ENCODE data around the gene AQP12A.
"Not testable (repeated sequence)": the region's sequence is repeated elsewhere in the genome, so short reads cannot be mapped to it uniquely, and the experiment has no call there.

The AQP12A gene, protein sequence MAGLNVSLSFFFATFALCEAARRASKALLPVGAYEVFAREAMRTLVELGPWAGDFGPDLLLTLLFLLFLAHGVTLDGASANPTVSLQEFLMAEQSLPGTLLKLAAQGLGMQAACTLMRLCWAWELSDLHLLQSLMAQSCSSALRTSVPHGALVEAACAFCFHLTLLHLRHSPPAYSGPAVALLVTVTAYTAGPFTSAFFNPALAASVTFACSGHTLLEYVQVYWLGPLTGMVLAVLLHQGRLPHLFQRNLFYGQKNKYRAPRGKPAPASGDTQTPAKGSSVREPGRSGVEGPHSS

DNA sequence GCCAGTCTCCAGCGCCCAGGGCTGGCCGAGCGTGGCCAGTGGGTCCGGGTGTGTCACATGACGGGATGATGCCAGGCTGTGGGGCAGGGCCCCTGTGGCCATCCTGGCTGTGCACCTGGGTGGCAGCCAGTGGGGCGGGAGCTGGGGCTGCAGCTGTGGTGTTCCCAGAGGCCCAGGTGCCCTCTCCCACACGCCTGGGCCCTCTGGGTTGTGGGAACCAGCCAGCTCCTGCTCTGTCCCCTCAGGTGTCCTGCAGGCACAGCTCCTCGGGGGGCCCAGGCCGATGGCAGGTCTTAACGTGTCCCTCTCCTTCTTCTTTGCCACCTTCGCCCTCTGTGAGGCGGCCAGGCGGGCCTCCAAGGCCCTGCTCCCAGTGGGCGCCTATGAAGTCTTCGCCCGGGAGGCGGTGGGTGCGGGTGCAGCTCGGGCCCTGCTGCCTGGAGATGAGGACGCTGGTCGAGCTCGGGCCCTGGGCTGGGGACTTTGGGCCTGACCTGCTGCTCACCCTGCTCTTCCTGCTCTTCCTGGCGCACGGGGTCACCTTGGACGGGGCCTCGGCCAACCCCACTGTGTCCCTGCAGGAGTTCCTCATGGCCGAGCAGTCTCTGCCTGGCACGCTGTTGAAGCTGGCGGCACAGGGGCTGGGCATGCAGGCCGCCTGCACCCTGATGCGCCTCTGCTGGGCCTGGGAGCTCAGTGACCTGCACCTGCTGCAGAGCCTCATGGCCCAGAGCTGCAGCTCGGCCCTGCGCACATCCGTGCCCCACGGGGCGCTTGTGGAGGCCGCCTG lies at the start of gene AQP12A:
TSS of gene AQP12A (plus strand) at position 236 of the 790 bp plus-strand sequence. CDS start at position 284, 48 bp downstream.
- DNase-seq: not testable (repeated sequence)

DNA sequence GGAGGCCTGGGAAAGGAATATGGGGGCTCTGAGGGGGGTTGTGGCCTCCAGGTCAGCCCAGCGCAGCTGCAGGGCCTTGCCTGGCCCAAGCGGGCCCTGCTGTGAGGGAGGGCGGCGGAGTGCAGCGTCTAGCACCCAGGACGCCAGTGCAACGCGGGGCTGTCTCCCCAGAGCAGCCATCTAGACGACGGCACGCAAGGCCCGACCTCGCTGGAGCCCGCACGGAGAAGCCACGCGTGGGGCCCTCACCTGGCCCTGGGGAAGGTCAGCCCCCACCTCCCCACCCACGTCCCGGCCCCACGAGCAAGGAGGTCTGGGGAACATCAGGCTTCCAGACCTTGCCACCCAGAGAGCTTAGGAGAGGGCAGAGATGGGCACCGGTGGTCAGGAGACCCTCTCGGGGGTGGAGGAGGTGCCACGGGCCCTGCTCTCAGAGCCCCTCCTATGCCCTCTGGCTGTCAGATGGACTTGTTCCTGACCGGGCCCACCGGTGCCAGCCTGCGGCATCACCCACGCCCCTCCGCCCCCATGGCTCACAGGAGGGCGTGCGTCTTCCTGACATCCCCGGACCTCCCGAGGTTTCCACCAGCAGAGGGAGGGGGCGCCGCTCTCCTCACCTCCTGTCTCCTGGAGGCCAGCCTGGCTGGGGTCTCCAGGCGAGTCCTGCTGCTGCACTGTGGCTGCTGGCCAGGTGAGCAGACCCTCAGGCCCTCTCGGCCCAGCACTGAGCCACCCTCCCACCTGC lies 49.4 kb upstream of the AQP12A start:
- no peak for DNase-seq

DNA sequence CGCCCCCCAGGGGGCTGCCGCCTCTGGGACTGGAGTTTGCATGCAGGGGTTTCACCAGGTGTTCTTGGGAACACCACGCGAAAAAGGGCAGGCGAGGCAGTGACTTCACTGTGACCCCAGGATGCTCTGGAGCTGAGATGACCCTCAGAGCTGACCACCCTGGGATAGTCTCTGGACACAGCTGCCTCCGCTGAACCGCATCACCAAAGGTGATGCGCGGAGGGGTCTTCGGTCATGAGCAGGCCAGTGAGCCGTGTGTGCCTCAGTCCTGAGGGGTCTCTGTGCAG lies 48.9 kb upstream of the AQP12A start:
- no peak for DNase-seq

DNA sequence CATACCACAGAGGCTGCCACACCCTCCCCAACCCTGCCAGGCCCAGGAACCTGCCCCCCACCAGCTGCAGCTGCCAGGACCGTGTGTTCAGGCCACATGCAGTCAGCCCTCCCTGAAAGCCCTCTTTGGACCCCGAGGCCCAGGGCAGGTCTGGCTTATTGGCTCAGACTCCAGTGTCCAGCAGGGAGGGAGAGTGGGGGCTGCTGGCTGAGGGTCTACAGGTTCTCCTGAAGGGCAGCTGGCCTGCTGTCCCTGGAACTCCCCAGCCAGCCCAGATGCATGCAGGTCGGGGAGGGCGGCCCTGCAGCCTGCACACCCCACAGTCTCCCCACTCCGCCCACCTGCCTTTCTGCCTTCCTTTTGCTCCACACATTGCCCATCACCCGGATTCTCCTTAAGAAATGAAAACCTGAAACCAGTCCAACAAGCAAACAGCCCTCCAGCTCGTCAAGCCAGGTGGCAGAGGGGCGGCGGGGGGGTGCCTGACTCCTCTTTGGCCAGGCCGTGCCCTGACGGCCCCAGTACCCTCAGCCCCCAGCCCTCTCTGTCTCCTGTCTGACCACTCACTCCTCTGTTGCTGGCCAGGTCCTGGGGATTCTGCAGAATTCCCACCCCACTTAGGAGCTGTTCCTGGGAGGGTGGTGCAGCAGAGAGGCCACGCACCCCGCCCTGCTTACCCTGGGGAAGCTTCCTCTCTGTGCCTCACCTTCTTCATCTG lies 48.4 kb upstream of the AQP12A start:
- DNase-seq: no peak

DNA sequence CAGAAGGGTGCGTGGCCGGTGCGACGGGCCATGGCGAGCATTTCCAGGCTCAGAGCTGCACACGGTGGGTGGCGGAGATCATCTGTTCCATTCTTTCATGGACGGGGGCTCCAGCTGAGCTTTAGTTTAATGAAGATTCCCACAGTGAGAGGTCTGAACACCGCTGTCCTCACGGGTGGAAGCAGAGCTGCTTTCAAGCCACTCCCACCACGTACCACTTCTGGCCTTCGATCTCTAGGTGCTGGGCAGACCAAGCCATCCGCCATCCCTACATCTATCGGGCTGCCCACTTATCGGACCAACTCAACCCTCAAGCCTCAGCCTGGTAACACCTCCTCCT lies 47.9 kb upstream of the AQP12A start:
- no peak for DNase-seq

DNA sequence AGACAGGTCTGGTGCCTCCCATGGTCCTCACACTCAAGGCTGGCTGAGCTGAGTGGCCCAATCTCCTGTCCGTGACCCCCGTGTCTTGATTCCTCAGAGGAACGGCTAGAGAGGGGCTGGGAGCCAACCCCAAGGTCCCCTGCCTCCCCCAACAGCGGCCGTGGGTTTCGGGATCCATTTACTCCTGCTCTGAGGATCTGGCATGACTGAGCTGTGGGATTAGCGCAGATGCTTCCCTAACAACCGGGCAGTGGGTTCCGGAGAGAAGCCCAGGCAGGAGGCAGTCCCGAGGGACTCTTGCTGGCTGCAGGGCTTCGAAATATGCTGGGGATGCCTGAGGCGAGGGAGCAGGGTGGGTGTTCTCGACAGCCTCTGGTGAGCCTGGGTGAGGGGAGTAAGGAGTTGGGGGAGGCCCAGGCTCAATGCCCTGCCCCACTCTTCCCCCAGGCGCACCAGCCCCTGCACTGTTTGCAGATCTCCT lies 47.5 kb upstream of the AQP12A start:
- DNase-seq: no peak

DNA sequence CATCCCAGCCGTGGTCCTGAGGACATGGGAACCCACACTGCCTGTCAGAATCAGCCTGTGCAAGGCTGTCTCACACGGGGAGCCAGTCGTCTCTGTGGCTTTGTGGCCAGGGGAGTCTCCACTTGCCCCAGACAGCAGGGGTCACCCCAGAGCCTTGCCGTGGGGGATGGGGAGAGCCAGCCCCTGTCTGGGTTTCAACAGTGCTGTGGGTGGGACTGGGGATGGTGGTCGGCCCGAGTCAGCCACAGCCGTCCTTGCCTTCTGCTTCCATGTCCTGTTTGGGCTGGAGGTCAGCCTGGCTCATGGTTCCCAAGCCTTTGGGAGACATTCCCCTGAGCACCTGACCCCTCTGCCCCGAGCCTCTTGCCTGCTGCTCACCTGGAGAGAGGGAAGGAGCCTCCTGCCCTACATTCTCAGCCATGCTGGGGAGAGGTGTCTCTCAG lies 46.8 kb upstream of the AQP12A start:
- no peak for DNase-seq

DNA sequence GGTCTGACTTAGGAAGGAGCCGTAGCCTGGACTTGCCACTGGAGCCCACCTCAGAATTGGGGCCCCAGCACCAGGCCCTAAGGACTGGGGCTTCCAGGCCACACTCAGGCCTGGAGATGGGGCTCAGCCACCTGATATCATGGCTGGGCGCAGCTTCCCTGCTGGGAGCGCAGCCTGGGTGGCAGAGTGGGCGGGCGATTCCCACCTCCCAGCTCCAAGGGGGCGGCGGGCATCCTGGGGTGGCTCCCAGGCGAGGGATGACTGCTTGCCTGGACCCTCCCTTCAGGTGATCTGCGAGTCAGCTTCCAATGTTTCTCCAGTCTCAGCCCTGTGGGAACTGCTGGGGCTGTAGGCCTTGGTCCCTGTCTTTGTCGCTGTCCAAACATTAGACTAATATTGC lies 46.3 kb upstream of the AQP12A start:
- DNase-seq: no peak

DNA sequence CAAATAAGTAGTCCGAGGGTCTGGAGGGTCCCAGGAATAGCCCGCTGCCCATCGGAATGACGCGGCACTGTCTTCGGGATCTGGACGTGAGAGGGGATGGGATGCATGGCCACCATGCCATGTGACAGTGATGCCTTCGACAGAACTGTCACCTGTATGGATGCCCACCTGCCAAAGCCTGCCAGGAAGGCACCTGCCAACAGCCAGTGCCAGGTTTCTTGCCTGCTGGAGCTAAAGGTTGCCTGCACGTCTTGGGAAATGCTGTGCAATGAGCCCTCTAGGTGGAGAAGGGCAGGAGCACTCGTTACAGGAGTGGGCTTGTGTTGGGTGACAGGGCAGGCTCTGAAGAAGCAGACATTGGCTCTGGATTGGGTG lies 45.9 kb upstream of the AQP12A start:
- no peak for DNase-seq

DNA sequence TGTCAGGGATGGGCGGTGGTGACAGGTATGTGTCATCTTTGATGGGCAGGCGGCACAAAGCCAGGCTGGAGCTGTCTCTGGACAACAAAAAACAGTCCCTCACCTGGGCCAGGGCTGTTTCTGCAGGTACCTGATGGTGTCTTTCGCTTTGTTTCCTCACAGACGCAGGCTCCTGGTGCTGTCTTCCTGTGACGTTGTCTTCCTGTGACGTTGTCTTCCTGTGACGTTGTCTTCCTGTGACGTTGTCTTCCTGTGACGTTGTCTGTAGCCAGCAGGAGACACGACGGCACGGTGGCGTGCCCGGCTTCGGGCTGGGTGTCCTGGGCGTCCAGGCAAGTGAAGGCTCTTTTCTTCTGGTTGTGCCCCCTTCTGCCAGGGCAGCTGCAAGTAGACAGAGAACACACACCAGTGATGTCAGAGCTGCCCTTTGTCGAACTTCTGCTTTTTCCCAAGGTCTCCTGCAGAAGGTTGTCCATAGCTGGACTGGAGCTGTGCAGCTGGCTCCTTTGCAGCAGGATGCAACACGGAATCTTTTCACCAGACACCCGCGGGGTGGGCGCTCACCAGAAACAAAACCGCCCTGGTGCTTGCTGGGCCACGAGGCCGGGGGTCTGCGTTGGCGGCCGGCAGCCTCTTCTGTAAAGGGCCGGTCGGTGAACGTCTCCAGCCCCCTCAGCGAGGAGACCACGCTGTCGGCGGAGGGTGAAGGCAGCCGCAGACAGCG lies 45.3 kb upstream of the AQP12A start:
- DNase-seq: peak; percentile 43

DNA sequence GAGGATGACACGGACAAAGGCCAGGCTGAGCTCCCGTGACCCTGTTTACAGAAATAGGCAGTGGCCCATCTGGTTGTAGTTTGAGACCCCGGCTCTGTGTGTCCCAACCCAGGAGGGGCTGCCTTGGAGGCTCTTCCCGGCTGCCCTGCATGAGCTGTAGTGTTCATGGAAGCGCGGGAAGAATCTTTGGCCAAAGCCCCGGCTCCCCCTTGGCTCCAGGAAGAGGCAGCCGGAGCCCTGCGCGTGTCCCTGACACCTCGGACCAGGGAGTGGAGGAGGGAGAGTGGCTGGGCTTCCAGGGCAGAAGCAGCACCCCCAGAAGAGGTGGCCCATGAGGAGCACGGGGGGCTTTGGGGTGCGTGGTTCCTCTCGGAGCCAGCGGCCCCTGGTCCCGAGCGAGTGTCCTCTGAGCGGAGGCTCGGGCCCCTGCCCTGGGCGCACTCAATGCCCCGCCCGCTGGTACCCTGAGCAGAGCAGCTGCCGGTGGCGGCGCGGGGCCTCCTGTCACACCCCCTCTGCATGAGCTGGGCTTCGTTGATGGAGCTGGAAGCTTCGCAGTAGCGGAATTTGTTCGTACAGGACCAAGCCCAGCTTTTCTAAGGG lies 44.7 kb upstream of the AQP12A start:
- DNase-seq: no peak

DNA sequence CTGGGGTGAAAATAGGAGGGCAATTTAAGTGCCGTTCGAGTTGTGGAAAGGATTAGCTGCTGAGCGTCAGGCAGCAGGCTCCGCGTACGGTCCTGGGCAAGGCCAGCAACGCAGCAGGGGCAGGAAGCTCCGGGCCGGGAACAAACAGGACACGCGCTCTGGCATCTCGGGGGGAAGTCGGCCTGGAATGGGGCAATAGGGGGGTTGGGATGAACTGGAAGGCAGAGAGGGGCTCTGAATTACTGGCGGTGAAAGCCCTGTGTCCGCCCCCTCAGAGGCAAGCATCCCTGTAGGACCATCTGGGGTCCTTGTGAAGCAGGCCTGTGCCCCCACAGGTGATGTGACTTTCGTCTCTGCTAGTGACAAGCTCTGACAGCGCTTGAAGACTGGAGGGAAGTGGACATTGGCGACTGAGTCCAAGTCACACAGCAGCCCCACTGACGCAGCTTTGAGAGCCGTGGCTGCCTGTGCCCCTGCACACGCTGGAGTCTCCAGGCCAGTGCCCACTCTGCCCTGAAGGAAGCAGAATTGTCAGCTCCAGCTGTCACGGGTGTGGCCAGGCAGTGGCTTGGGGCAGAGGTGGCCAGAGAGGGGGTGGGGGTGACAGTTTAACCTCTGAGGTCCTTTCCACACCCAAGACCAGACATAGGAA lies 44.0 kb upstream of the AQP12A start:
- no peak for DNase-seq

DNA sequence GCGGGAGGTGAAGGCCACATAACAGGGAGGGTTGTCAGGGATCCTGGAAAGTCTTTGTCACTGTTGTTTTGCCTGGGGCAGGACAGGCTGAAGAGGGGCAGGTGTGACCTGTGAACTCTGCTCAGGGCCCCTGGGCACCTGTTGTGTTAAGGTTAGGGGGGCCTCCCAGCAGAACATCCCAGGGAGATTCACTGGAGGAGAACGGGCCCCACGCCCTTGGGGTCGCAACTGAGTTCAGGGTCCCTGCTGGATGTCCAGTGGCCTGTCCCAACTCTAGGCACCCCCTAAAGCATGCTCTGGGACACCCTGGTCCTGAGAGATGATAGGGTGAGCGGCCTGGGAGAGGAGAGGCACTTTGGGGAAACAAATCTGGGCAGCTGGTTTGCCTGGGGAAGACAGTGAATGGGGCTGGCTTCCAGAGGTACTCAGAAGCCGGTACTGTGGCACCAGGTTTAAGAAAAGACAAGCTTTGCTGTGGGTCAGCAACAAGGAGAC lies 43.5 kb upstream of the AQP12A start:
- DNase-seq: no peak

DNA sequence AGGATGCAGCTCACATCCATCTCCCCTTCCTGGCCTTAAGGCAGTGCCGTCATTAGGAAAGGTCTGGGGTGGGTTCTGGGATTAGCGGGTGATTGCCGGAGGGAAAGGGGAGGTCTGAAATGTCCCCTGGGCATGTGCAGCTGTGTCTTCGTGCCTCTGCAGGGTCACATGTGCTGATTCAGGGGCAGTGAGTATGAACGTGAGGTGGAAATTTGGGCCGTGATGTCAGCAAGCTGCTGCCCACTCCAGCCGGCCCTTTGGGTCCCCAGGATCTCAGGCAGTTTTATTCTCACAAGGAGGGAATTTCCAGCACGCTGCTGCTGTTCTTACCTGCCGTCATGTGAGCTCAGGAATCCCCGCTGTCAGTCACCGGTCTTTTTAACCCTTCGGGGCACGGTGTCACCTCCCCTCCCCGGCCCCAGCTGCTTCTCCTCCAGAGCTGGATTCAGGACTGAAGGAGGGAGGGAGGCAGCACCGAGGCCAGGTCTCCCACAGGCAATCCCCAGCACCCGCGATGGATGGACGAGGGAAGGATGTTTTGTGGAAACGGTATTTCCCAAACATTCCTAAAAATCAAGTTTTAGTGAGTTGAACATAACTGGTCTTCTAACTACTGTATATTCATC lies 42.9 kb upstream of the AQP12A start:
- DNase-seq: no peak

DNA sequence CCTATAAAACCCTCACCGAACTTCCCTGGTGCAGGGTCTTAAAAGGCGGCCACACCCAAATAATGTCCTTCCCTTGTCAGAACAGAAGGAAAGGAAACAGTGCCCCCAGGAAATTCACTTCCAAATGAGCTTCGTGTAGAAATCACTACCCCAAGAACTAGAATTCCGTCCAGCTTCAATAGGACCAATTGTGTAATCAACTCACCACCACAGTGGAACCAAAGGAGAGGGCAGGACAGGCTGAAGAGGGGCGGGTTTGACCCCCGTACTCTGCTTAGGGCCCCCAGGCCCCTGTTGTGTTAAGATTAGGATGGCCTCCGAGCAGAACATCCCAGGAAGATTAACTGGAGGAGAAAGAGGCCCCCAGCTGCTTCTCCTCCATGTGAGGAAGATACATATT lies 42.3 kb upstream of the AQP12A start:
- no peak for DNase-seq

DNA sequence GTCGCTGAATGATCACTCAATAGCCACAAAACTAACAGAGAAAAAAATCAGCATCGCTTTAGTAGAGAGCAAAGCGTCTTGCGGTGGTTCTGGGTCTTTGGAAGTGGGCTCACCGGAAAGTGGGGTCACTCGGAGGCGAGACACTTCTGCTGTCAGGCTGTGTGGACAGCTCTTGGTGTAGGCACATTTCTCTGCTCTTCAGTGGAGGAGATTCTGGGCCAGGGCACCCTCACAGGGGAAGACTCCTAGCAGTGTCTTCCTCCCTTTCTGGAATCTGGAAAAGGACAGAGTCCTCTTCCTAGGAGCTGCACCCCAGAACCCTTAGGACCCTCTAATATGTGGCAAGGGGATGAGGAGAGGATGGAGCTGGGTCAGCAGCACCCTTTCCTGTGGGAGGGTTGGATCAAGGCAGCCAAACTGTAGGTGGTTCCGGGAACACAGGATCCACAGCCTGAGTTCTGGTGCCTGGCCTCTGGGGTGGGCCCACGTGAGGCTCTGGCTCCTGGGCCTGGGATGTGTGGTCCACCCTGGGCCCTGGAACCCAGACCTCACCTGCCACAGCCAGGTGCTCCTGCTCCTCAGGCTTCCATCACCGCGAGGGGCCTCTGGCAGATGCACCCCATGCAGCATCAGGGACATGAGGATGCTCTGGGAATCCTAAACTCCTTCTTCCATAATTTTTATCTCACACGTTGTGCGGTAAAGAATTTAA lies 41.3 kb upstream of the AQP12A start:
- DNase-seq: no peak

DNA sequence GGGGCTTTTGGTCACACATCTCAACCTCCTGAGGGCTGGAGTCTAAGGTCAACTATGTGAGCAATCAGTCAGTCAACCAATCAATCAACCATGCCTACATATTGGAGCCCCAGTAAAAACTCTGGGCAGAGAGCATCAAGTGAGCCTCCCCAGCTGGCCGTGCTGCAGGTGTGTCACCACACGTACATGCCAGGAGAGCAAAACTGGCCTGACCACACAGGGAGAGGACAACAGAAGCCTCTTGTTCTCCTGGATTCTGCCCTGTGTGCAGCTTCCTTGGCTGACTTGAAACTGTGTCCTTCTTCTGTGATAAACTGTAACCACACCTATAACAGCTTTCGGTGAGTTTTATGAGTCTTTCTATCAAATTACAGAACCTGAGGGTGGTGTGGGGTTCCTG lies 40.5 kb upstream of the AQP12A start:
- DNase-seq: no peak

DNA sequence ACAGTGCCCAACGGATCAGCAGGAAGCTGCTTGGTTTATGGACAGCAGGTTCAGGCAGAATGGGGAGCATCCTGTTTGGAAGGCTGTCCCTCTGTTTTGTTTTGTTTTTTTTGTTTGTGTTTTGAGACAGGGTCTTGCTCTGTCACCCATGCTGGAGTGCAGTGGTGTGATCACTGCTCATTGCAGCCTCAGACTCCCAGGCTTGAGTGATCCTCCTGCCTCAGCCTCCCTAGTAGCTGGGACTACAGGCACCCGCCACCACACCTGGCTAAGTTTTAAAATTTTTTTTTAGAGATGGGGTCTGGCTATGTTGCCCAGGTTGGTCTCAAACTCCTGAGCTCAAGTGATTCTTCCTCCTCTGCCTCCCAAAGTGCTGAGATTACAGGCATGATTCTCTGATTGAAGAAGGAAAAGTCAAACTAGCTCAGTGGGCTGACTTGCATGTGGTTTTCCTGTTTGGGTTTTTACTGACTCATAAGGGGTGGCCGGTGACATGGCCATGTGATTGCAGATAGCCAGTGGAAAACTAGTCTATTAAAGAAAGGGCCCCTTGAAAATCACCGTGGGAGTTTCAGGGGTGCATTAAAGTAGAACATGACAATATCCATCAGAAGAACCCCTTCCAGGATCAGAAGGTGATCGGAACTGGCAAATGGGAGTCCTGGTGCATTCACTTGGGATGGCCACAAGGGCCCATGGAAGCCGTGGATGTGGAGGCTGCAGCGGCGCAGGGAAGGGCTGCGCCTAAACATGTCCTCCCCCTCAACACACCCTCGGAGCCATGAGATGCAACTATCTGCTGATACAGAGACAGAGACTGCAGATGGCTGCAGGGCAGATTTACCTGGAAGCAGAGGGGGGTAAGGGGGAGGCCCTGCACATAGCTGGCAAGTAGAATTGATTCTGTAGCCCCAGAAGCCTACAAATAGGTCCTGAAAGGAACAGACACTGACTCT lies 35.5 kb upstream of the AQP12A start:
- DNase-seq: no peak

DNA sequence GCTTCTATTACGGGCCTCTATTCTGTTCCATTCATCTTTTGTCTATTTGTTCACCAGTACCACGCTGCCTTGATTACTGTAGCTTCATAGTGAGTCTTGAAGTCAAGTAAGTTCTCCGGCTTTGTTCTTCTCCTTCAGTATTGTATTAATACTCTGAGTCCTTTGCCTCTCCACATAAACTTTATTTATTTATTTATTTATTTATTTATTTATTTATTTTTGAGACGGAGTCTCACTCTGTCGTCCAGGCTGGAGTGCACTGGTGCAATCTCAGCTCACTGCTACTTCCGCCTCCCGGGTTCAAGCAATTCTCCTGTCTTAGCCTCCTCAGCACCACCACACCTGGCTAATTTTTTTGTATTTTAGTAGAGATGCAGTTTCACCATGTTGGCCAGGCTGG lies 31.8 kb upstream of the AQP12A start:
- DNase-seq: not testable (repeated sequence)
